Astrocyte of the spinal cord (primary cell): ENCODE results near the gene EVA1C.
"Not testable (repeated sequence)": the region's sequence is repeated elsewhere in the genome, so short reads cannot be mapped to it uniquely, and the experiment has no call there.

Experiments used
- DNase-seq: peaks from one replicate; pipeline ENCODE4 v3.0.0; 2011; ENCODE audit warnings: low read depth, low spot score
- H3K4me3 ChIP-seq: 2 replicates; pipeline ENCODE4 v1.5.1; 2011; ENCODE audit warnings: low read depth, mild to moderate bottlenecking, low read length, moderate library complexity
- CTCF ChIP-seq: IDR thresholded peaks from 2 replicates; pipeline ENCODE4 v1.5.1; 2012; ENCODE audit warnings: low read depth, mild to moderate bottlenecking, low read length, inconsistent platforms
- in situ Hi-C: cut with HindIII; loops from 2 replicates; pipeline ENCODE4 v1.10.0; 2017; ENCODE audit warnings: low sequenced_read_pairs

EVA1C gene

GRCh38 chr21:32508558-32508957 lies 96.1 kb downstream of the EVA1C start:
- in situ Hi-C loops, result no loop called here
- DNase-seq, result no peak
- no peak for TF ChIP-seq CTCF
- H3K4me3 ChIP-seq, result no peak overlapping the region

GRCh38 chr21:32508975-32509374 lies 96.5 kb downstream of the EVA1C start:
- in situ Hi-C loops, H3K4me3 ChIP-seq, DNase-seq: not testable (repeated sequence)

GRCh38 chr21:32514275-32515055 lies 102.0 kb downstream of the EVA1C start:
- in situ Hi-C loops, result no loop called here
- no peak for TF ChIP-seq CTCF
- H3K4me3 ChIP-seq, result no peak overlapping the region
- no peak for DNase-seq

GRCh38 chr21:32515874-32516273 lies 103.4 kb downstream of the EVA1C start:
- DNase-seq, result peak; percentile 47
- in situ Hi-C loops, result no loop called here
- H3K4me3 ChIP-seq, result no peak overlapping the region
- TF ChIP-seq CTCF, result no peak

GRCh38 chr21:32516756-32517649 lies 104.5 kb downstream of the EVA1C start:
- no peak for TF ChIP-seq CTCF
- peak; percentile 97 for DNase-seq
- H3K4me3 ChIP-seq, result no peak overlapping the region
- in situ Hi-C loops, result no loop called here

GRCh38 chr21:32519945-32520874 lies 107.7 kb downstream of the EVA1C start:
- TF ChIP-seq CTCF, result no peak
- in situ Hi-C loops, result no loop called here
- no peak for DNase-seq
- H3K4me3 ChIP-seq, result no peak overlapping the region
